ENCODE measurements around the gene RMND5B. TPM values are rescaled to one million over a fixed set of nuclear protein-coding genes. Genes with fewer than 3 reads are reported as not detected.

RMND5B gene
- total and polyA plus RNA-seq, 2 of the 13 experiments (the other 11 are each of a cell fraction or from before 2014, with no cell fraction given), result 18.6 to 20.4 TPM

DNA sequence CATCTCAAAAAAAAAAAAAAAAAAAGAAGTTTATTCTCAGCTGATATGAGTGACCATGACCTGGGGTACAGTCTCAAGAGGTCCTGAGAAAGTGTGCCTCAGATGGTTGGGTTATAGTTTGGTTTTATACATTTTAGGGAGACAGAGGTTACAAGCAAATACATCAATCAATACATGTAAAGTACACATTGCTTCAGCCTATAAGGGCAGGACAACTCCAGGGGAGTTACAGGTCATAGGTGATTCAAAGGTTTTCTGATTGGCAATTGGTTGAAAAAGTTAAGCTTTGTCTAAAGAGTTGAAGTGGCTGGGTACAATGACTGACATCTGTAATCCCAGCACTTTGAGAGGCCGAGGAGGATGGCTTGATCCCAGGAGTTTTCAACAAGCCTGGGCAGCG lies 58.6 kb downstream of the RMND5B start:
- Histone ChIP-seq H3K4me1 (ENCODE audit: insufficient read depth, low read length) (peaks cover 2% of the 10 kb centered on the region; the same call in 1 of the 2 replicates), H3K27ac (ENCODE audit: extremely low read length, insufficient read depth, low read length) (no peak overlapping the region), H3K79me2 (ENCODE audit: insufficient read depth, low read length) (no peaks in the 10 kb centered on the region), H3K27me3 (ENCODE audit: control insufficient read depth in 1 of 2, insufficient read depth in 2 of 2, low read length in 2 of 2) (peaks cover 0 to 13% of the 10 kb centered on the region in 2 experiments; a peak in 2 of 5 replicates), H4K20me1 (ENCODE audit: insufficient read depth, low read length) (no peaks in the 10 kb centered on the region), H3K9ac (ENCODE audit: insufficient read depth, low read depth, low read length) (no peak overlapping the region), H3K36me3 (replicated peaks in 1 of 2; ENCODE audit: control insufficient read depth in 1 of 2, insufficient read depth in 2 of 2, low read length in 2 of 2) (no peaks in the 10 kb centered on the region), H3K9me3 (ENCODE audit: low read length) (no peaks in the 10 kb centered on the region), H3K4me2 (ENCODE audit: low read depth, low read length) (no peak overlapping the region), H3K4me3 (replicated peaks in 1 of 3; ENCODE audit: insufficient read depth in 1 of 3, low read depth in 2 of 3, low read length in 3 of 3) (no peak overlapping the region), H2AFZ (ENCODE audit: low read length) (no peak overlapping the region)
- in situ Hi-C loops (cut with HindIII; ENCODE audit: extremely low pct_ligation_motif_present, low pct_unique_long_range_greater_than_20kb), result no loop called here
- no peak for TF ChIP-seq HIVEP1 (CRISPR knock-in tag; IDR thresholded peaks at IDR 0.05)
- TF ChIP-seq REXO4 (CRISPR knock-in tag; IDR thresholded peaks at IDR 0.05; ENCODE audit: borderline replicate concordance), result no peak
- 0 out of 2 replicates have a peak, but pooled peaks have one; percentile 34 for TF ChIP-seq NR2C2 (CRISPR knock-in tag; IDR thresholded peaks at IDR 0.05; ENCODE audit: borderline replicate concordance)
- TF ChIP-seq, protein P1, sequence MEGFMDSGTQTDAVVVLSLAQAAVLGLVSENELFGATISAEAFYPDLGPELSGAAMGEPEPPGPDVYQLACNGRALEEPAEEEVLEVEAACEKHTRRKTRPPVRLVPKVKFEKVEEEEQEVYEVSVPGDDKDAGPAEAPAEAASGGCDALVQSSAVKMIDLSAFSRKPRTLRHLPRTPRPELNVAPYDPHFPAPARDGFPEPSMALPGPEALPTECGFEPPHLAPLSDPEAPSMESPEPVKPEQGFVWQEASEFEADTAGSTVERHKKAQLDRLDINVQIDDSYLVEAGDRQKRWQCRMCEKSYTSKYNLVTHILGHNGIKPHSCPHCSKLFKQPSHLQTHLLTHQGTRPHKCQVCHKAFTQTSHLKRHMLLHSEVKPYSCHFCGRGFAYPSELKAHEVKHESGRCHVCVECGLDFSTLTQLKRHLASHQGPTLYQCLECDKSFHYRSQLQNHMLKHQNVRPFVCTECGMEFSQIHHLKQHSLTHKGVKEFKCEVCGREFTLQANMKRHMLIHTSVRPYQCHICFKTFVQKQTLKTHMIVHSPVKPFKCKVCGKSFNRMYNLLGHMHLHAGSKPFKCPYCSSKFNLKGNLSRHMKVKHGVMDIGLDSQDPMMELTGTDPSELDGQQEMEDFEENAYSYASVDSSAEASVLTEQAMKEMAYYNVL (CRISPR knock-in tag; IDR thresholded peaks at IDR 0.05; ENCODE audit: borderline replicate concordance), result no peak
- CTCF ChIA-PET (ENCODE audit: low intra/inter-chr PET ratio, low total read pairs), result no interaction called here
- FAIRE-seq, result no peak
- ATAC-seq, result peak; percentile 56; the same call in 2 of the 3 replicates
- no peak for DNase-seq (ENCODE audit: low spot score)
- POLR2A ChIA-PET, result interaction anchor here (1.6 kb wide), 1 partner anchor 15 kb away, joined by 11 read pairs; the partner anchor contains the start of gene HNRNPAB
- WGBS (ENCODE audit: low lambda C conversion rate), result 0% methylated on average over 2 of the region's 2 CpGs
- BruUV-seq (replicated peaks), result no TSS peak
- intact Hi-C loops (cut with micrococcal nuclease; ENCODE audit: unreplicated experiment), result no loop called here

DNA sequence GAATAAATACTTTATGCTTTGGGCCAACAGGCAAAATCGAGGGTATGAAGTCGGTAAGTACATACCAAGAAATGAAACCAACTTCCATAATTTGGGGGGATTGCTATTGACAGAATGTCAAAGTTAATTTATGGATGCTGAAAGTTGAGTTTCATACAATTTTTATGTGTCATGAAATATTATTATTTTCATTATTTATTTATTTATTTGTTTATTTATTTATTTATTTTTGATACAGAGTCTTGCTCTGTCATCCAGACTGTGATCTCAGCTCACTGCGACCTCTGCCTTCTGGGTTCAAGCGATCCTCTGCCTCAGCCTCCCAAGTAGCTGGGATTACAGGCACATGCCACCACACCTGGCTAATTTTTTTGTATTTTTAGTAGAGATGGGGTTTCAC lies 60.8 kb downstream of the RMND5B start:
- no peaks in the 10 kb centered on the region for H4K20me1 ChIP-seq (ENCODE audit: insufficient read depth, low read length)
- FAIRE-seq (no peak), ATAC-seq (no peak), DNase-seq (ENCODE audit: low spot score) (no peak)
- CTCF ChIA-PET (ENCODE audit: low intra/inter-chr PET ratio, low total read pairs), result no interaction called here
- in situ Hi-C loops (cut with HindIII; ENCODE audit: extremely low pct_ligation_motif_present, low pct_unique_long_range_greater_than_20kb) (no loop called here), intact Hi-C loops (cut with micrococcal nuclease; ENCODE audit: unreplicated experiment) (no loop called here)
- no peak overlapping the region for H2AFZ ChIP-seq (ENCODE audit: low read length)
- 66% methylated on average over 4 of the region's 4 CpGs for WGBS (ENCODE audit: low lambda C conversion rate)
- H3K36me3 ChIP-seq (replicated peaks in 1 of 2; ENCODE audit: control insufficient read depth in 1 of 2, insufficient read depth in 2 of 2, low read length in 2 of 2), result no peaks in the 10 kb centered on the region
- TF ChIP-seq PITX1 (CRISPR knock-in tag; IDR thresholded peaks at IDR 0.05), result no peak
- TF ChIP-seq NCOA2 (CRISPR knock-in tag; IDR thresholded peaks at IDR 0.05), result no peak
- peaks cover 0 to 22% of the 10 kb centered on the region in 2 experiments; a peak in 3 of 5 replicates for H3K27me3 ChIP-seq (ENCODE audit: control insufficient read depth in 1 of 2, insufficient read depth in 2 of 2, low read length in 2 of 2)
- POLR2A ChIA-PET, result no interaction called here
- H3K27ac ChIP-seq (ENCODE audit: extremely low read length, insufficient read depth, low read length), result no peak overlapping the region
- no peaks in the 10 kb centered on the region for H3K79me2 ChIP-seq (ENCODE audit: insufficient read depth, low read length)
- H3K4me2 ChIP-seq (ENCODE audit: low read depth, low read length), result no peak overlapping the region
- H3K9ac ChIP-seq (ENCODE audit: insufficient read depth, low read depth, low read length), result no peak overlapping the region
- no peaks in the 10 kb centered on the region for H3K9me3 ChIP-seq (ENCODE audit: low read length)
- H3K4me3 ChIP-seq (replicated peaks in 1 of 3; ENCODE audit: insufficient read depth in 1 of 3, low read depth in 2 of 3, low read length in 3 of 3), result no peak overlapping the region
- H3K4me1 ChIP-seq (ENCODE audit: insufficient read depth, low read length), result peaks cover 12% of the 10 kb centered on the region
- no TSS peak for BruUV-seq (replicated peaks)

Data from HepG2 (cell line).